Activated CD8-positive, alpha-beta memory T cell treated with anti-CD3 and anti-CD28 coated beads for 36 hours (primary cell): ENCODE measurements around the gene BGLAP. TPM values are rescaled to one million over a fixed set of nuclear protein-coding genes. Genes with fewer than 3 reads are reported as not detected.

Source experiments
- CTCF ChIA-PET: fragments of 350-600 bp; sonication (Branson Sonifier 250); formaldehyde crosslinking; loops from one replicate; lab custom pipeline; 2021; ENCODE audit warnings: antibody characterized with exemption; lab: Charles Lee
- POLR2A ChIA-PET: fragments of 350-600 bp; sonication (Branson Sonifier 250); formaldehyde crosslinking; loops from one replicate; lab custom pipeline; 2021; ENCODE audit warnings: antibody characterized with exemption; lab: Charles Lee
- total RNA-seq, 2 experiments: library from RNA; stranded (reverse); gene quantifications; one replicate each; pipeline ENCODE4 v1.2.3, GENCODE V29; 2021

BGLAP gene
- total RNA-seq, 2 experiments from 2014 or later: 1.8 to 2.2 TPM

GRCh38 chr1:156245451-156246232 is 3.7 kb downstream of the BGLAP start:
- CTCF ChIA-PET: interaction anchor here (0.6 to 1.9 kb wide), 3 partner anchors 20 to 199 kb away, joined by 3 to 8 read pairs (median 6); no protein-coding TSS in a partner anchor
- POLR2A ChIA-PET: interaction anchor here (0.5 to 1.4 kb wide), 7 partner anchors 9 to 128 kb away, joined by 3 to 6 read pairs (median 3); partner anchors contain the start of gene SMG5

- CTCF ChIA-PET: interaction anchor here (0.9 to 1.9 kb wide), 2 partner anchors 20 to 99 kb away, joined by 6 to 8 read pairs; no protein-coding TSS in a partner anchor
Observed at GRCh38 chr1:156246241-156246780, 4.3 kb downstream of the BGLAP start.

GRCh38 chr1:156246781-156247459 is 4.9 kb downstream of the BGLAP start:
- ChIA-PET POLR2A (interaction anchor here (1.0 kb wide), 1 partner anchor 25 kb away, joined by 4 read pairs; no protein-coding TSS in a partner anchor), CTCF (interaction anchor here (1.9 kb wide), 1 partner anchor 21 kb away, joined by 8 read pairs; no protein-coding TSS in a partner anchor)

More at GRCh38 chr1:156246241-156246780, 4.3 kb downstream of the BGLAP start:
- POLR2A ChIA-PET: interaction anchor here (0.5 to 1.4 kb wide), 5 partner anchors 10 to 104 kb away, joined by 3 to 6 read pairs (median 3); partner anchors contain the start of gene SMG5

GRCh38 chr1:156247460-156248322 is 5.7 kb downstream of the BGLAP start, which contains the start of gene PAQR6:
PAQR6 (minus strand) TSS chr1:156248056; CDS start chr1:156246731, 1,325 bp downstream.
- ChIA-PET CTCF (interaction anchor here (1.3 kb wide), 1 partner anchor 23 kb away, joined by 3 read pairs; no protein-coding TSS in a partner anchor), POLR2A (interaction anchor here (0.5 to 0.6 kb wide), 3 partner anchors 20 to 484 kb away, joined by 4 to 5 read pairs (median 4); no protein-coding TSS in a partner anchor)

- POLR2A ChIA-PET: interaction anchor here (0.6 kb wide), 1 partner anchor 25 kb away, joined by 4 read pairs; no protein-coding TSS in a partner anchor
- CTCF ChIA-PET: interaction anchor here (1.3 kb wide), 1 partner anchor 24 kb away, joined by 3 read pairs; no protein-coding TSS in a partner anchor
Observed at GRCh38 chr1:156248323-156248683, 6.3 kb downstream of the BGLAP start.

GRCh38 chr1:156249593-156249992 is 7.6 kb downstream of the BGLAP start:
- CTCF ChIA-PET: no interaction called here
- POLR2A ChIA-PET: interaction anchor here (0.6 kb wide), 1 partner anchor 26 kb away, joined by 5 read pairs; no protein-coding TSS in a partner anchor

- POLR2A ChIA-PET: no interaction called here
- CTCF ChIA-PET: interaction anchor here (1.1 to 1.5 kb wide), 2 partner anchors 31 to 106 kb away, joined by 3 to 4 read pairs; partner anchors contain the start of gene SMG5
Observed at GRCh38 chr1:156251527-156251926, 9.5 kb downstream of the BGLAP start.

- POLR2A ChIA-PET: no interaction called here
- CTCF ChIA-PET: interaction anchor here (0.6 kb wide), 1 partner anchor 47 kb away, joined by 3 read pairs; no protein-coding TSS in a partner anchor
Observed at GRCh38 chr1:156253634-156254033, 11.7 kb downstream of the BGLAP start.

- CTCF ChIA-PET: no interaction called here
Observed at GRCh38 chr1:156257711-156258110, 15.7 kb downstream of the BGLAP start.

GRCh38 chr1:156258859-156259258 is 16.9 kb downstream of the BGLAP start:
- POLR2A ChIA-PET: no interaction called here
- CTCF ChIA-PET: interaction anchor here (2.1 kb wide), 1 partner anchor 33 kb away, joined by 5 read pairs; no protein-coding TSS in a partner anchor

More at GRCh38 chr1:156257711-156258110, 15.7 kb downstream of the BGLAP start:
- POLR2A ChIA-PET: interaction anchor here (0.5 kb wide), 1 partner anchor 60 kb away, joined by 6 read pairs; no protein-coding TSS in a partner anchor

GRCh38 chr1:156259805-156260204 is 17.8 kb downstream of the BGLAP start:
- POLR2A ChIA-PET: no interaction called here

GRCh38 chr1:156260896-156261295 is 18.9 kb downstream of the BGLAP start:
- ChIA-PET POLR2A (interaction anchor here (0.5 kb wide), 1 partner anchor 17 kb away, joined by 7 read pairs; no protein-coding TSS in a partner anchor), CTCF (no interaction called here)

More at GRCh38 chr1:156259805-156260204, 17.8 kb downstream of the BGLAP start:
- CTCF ChIA-PET: interaction anchor here (1.1 to 2.1 kb wide), 2 partner anchors 34 to 157 kb away, joined by 3 to 5 read pairs; no protein-coding TSS in a partner anchor

- CTCF ChIA-PET: interaction anchor here (0.7 to 0.9 kb wide), 2 partner anchors 84 to 196 kb away, joined by 3 read pairs; no protein-coding TSS in a partner anchor
- POLR2A ChIA-PET: interaction anchor here (0.6 to 0.9 kb wide), 2 partner anchors 11 to 17 kb away, joined by 3 read pairs; no protein-coding TSS in a partner anchor
Observed at GRCh38 chr1:156262461-156263287, 20.7 kb downstream of the BGLAP start.

GRCh38 chr1:156263288-156263655 is 21.3 kb downstream of the BGLAP start:
- CTCF ChIA-PET: interaction anchor here (0.9 to 1.4 kb wide), 2 partner anchors 21 to 197 kb away, joined by 3 read pairs; partner anchors contain the start of gene TMEM79
- POLR2A ChIA-PET: interaction anchor here (0.9 kb wide), 1 partner anchor 18 kb away, joined by 3 read pairs; no protein-coding TSS in a partner anchor

- ChIA-PET POLR2A (no interaction called here), CTCF (no interaction called here)
Observed at GRCh38 chr1:156266051-156266450, 24.1 kb downstream of the BGLAP start.

GRCh38 chr1:156268336-156268735 is 26.4 kb downstream of the BGLAP start:
- CTCF ChIA-PET: no interaction called here
- POLR2A ChIA-PET: no interaction called here
